Neural cell (in vitro differentiated cells): ENCODE results near the gene SYT1. TPM values are rescaled to one million over a fixed set of nuclear protein-coding genes. Genes with fewer than 3 reads are reported as not detected.

Experiments used
- H2AFZ ChIP-seq: fragments of 200-600, 300-800 bp; sonication (generic), shearing (Covaris generic); 2 replicates; pipeline ENCODE4 v1.6.0; 2014; ENCODE audit warnings: low read depth, mild to moderate bottlenecking, antibody characterized with exemption, low read length, moderate library complexity
- H3F3A ChIP-seq: fragments of 200-600 bp; shearing (Covaris generic); 2 replicates; pipeline ENCODE4 v1.6.1; 2016; ENCODE audit warnings: mild to moderate bottlenecking, moderate library complexity, mixed read lengths, antibody characterized with exemption, low read length; ENCODE audit not compliant: insufficient read depth, poor library complexity, severe bottlenecking
- H3K27ac ChIP-seq: fragments of 200-600, 300-800 bp; sonication (generic), shearing (Covaris generic); 2 replicates; pipeline ENCODE4 v1.5.1; 2014; ENCODE audit warnings: mild to moderate bottlenecking, low read length, moderate library complexity
- H3K27me3 ChIP-seq: fragments of 300-800, 200-600 bp; sonication (generic), shearing (Covaris generic); 2 replicates; pipeline ENCODE4 v1.6.0; 2014; ENCODE audit warnings: mild to moderate bottlenecking, low read depth, low read length, moderate library complexity; ENCODE audit not compliant: insufficient read depth
- H3K36me3 ChIP-seq: fragments of 300-800, 200-600 bp; sonication (generic), shearing (Covaris generic); 2 replicates; pipeline ENCODE4 v1.5.1; 2014; ENCODE audit warnings: mild to moderate bottlenecking, antibody characterized with exemption, low read length, moderate library complexity; ENCODE audit not compliant: insufficient read depth
- H3K4me2 ChIP-seq: fragments of 300-800, 200-600 bp; sonication (generic), shearing (Covaris generic); 2 replicates; pipeline ENCODE4 v1.6.0; 2014; ENCODE audit warnings: mild to moderate bottlenecking, low read length
- H3K4me3 ChIP-seq: fragments of 300-800, 200-600 bp; sonication (generic), shearing (Covaris generic); 2 replicates; pipeline ENCODE4 v1.5.1; 2014; ENCODE audit warnings: mild to moderate bottlenecking, low read length, moderate library complexity
- H3K79me2 ChIP-seq: fragments of 200-600 bp; shearing (Covaris generic); replicated peaks from 2 replicates; pipeline ENCODE4 v1.6.0; 2014; ENCODE audit warnings: mild to moderate bottlenecking, low read length, moderate library complexity; ENCODE audit not compliant: insufficient read depth
- H3K9ac ChIP-seq: fragments of 300-800, 200-600 bp; sonication (generic), shearing (Covaris generic); 2 replicates; pipeline ENCODE4 v1.6.1; 2016; ENCODE audit warnings: mild to moderate bottlenecking, low read length, mixed read lengths
- H3K9me2 ChIP-seq: fragments of 200-600 bp; shearing (Covaris generic); 2 replicates; pipeline ENCODE4 v1.6.1; 2016; ENCODE audit warnings: mild to moderate bottlenecking, low read length, mixed read lengths; ENCODE audit not compliant: insufficient read depth
- H3K9me3 ChIP-seq: fragments of 200-600, 300-800 bp; sonication (generic), shearing (Covaris generic); 2 replicates; pipeline ENCODE4 v1.6.1; 2016; ENCODE audit warnings: mild to moderate bottlenecking, mixed run types, low read length, moderate library complexity, mixed read lengths
- H4K20me1 ChIP-seq: fragments of 200-600 bp; shearing (Covaris generic); 2 replicates; pipeline ENCODE4 v1.6.1; 2016; ENCODE audit warnings: mild to moderate bottlenecking, mixed run types; ENCODE audit not compliant: insufficient read depth
- CTCF ChIP-seq: fragments of 450-650 bp; IDR thresholded peaks from 2 replicates; pipeline ENCODE4 v1.5.1; 2014; ENCODE audit warnings: antibody characterized with exemption, mild to moderate bottlenecking, moderate library complexity; ENCODE audit not compliant: poor library complexity, severe bottlenecking
- EP300 ChIP-seq: fragments of 450-650 bp; conservative IDR thresholded peaks from 2 replicates; pipeline ENCODE4 v1.6.1; 2014; ENCODE audit warnings: antibody characterized with exemption, mild to moderate bottlenecking, moderate library complexity; ENCODE audit not compliant: poor library complexity, severe bottlenecking
- EZH2 ChIP-seq: fragments of 200-600, 300-800 bp; shearing (Covaris generic), sonication (generic); IDR thresholded peaks from 2 replicates; pipeline ENCODE4 v1.6.1; 2014; ENCODE audit warnings: antibody characterized with exemption, low read length, borderline replicate concordance, mild to moderate bottlenecking; ENCODE audit not compliant: insufficient read depth, poor library complexity, severe bottlenecking
- MXI1 ChIP-seq: fragments of 450-650 bp; conservative IDR thresholded peaks from 2 replicates; pipeline ENCODE4 v1.6.1; 2014; ENCODE audit warnings: antibody characterized with exemption, mild to moderate bottlenecking; ENCODE audit not compliant: poor library complexity, severe bottlenecking
- POLR2AphosphoS5 ChIP-seq: IDR thresholded peaks from 2 replicates; pipeline ENCODE4 v1.6.1; 2012
- RAD21 ChIP-seq: fragments of 450-650 bp; conservative IDR thresholded peaks from 2 replicates; pipeline ENCODE4 v1.6.1; 2014; ENCODE audit warnings: antibody characterized with exemption, mild to moderate bottlenecking, moderate library complexity
- REST ChIP-seq: IDR thresholded peaks from 2 replicates; pipeline ENCODE4 v1.6.1; 2012; ENCODE audit warnings: borderline replicate concordance
- SMC3 ChIP-seq: fragments of 450-650 bp; conservative IDR thresholded peaks from 2 replicates; pipeline ENCODE4 v1.6.1; 2014; ENCODE audit warnings: antibody characterized with exemption, mild to moderate bottlenecking, moderate library complexity; ENCODE audit not compliant: poor library complexity
- TAF1 ChIP-seq: IDR thresholded peaks from 2 replicates; pipeline ENCODE4 v1.6.1; 2012; ENCODE audit warnings: low read depth
- polyA plus RNA-seq: library from polyadenylated mRNA; depleted of rRNA; stranded (reverse); fragments of >200 nt; gene quantifications from 2 replicates; pipeline ENCODE4 v1.2.3, GENCODE V29; 2014

Gene SYT1
- polyA plus RNA-seq, 1 donor from 2014 or later, result 103 TPM

- no peak for TF ChIP-seq CTCF
Measured at GRCh38 chr12:79250186-79250585, 385.6 kb downstream of the SYT1 start (continued).

- H3K27me3 ChIP-seq, result no peaks in the 10 kb centered on the region
- TF ChIP-seq CTCF (no peak), EP300 (no peak), TAF1 (no peak), REST (no peak), RAD21 (no peak), MXI1 (no peak), POLR2AphosphoS5 (no peak), SMC3 (no peak), EZH2 (no peak)
- H3K27ac ChIP-seq, result no peak overlapping the region
- no peak overlapping the region for H2AFZ ChIP-seq
- H3K4me2 ChIP-seq, result no peak overlapping the region
- H3K36me3 ChIP-seq, result peaks cover 6% of the 10 kb centered on the region
- H4K20me1 ChIP-seq, result no peaks in the 10 kb centered on the region
- no peak overlapping the region for H3K4me3 ChIP-seq
- H3K9ac ChIP-seq, result no peak overlapping the region
- no peaks in the 10 kb centered on the region for H3K9me3 ChIP-seq
- no peaks in the 10 kb centered on the region for H3F3A ChIP-seq
- H3K79me2 ChIP-seq, result no peaks in the 10 kb centered on the region
- H3K9me2 ChIP-seq, result no peaks in the 10 kb centered on the region
Measured at GRCh38 chr12:79250960-79251755, 386.6 kb downstream of the SYT1 start.
